BE2C (cell line): ENCODE measurements around the gene PRKG1.

Experiments used
- DNase-seq: peaks from one replicate; pipeline ENCODE4 v3.0.0-alpha.2; 2020
- H3K27me3 ChIP-seq: fragments of 250-450 bp; sonication (Bioruptor Pico); 2 replicates; pipeline ENCODE4 v1.5.1; 2020; ENCODE audit warnings: mild to moderate bottlenecking
- H3K36me3 ChIP-seq: fragments of 250-450 bp; sonication (Bioruptor Pico); 2 replicates; pipeline ENCODE4 v1.5.1; 2020; ENCODE audit warnings: mild to moderate bottlenecking
- H3K4me1 ChIP-seq: fragments of 250-450 bp; sonication (Bioruptor Pico); 2 replicates; pipeline ENCODE4 v1.5.1; 2020
- H3K4me3 ChIP-seq: 2 replicates; pipeline ENCODE4 v1.5.1; 2011; ENCODE audit warnings: low read depth, low read length
- H3K9me3 ChIP-seq: fragments of 250-450 bp; sonication (Bioruptor Pico); 2 replicates; pipeline ENCODE4 v1.5.1; 2020
- TF ChIP-seq, protein P1 (sequence below): IDR thresholded peaks from 2 replicates; pipeline ENCODE4 v1.5.1; 2012; ENCODE audit warnings: mild to moderate bottlenecking, low read depth, low read length

Gene PRKG1

DNA sequence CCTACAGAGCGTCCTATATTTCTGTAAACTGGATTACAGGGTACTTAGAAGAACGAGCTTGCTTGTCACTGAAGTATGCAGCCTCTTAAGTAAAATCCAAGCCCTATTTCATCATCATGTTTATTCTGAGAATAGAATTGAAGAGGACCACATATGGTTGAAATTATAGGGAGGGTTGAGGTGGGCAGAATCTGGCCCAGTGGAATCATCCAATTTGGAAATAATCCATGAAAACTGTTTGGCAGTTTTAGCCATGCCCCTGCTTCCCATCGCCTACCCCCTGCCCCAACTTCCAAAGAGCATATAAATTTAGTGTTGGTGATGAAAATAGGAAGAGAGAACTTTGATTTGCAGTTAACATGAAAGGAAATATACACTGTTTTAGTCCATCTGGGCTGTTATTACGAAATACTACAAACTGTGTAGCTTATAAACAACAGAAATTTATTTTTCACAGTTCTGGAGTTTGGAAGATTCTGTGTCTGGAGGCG is 150.4 kb downstream of the PRKG1 start:
- no peak for DNase-seq
- Histone ChIP-seq H3K36me3 (no peaks in the 10 kb centered on the region), H3K4me3 (no peak overlapping the region), H3K27me3 (no peaks in the 10 kb centered on the region), H3K9me3 (no peaks in the 10 kb centered on the region), H3K4me1 (no peaks in the 10 kb centered on the region)
- TF ChIP-seq, protein P1, sequence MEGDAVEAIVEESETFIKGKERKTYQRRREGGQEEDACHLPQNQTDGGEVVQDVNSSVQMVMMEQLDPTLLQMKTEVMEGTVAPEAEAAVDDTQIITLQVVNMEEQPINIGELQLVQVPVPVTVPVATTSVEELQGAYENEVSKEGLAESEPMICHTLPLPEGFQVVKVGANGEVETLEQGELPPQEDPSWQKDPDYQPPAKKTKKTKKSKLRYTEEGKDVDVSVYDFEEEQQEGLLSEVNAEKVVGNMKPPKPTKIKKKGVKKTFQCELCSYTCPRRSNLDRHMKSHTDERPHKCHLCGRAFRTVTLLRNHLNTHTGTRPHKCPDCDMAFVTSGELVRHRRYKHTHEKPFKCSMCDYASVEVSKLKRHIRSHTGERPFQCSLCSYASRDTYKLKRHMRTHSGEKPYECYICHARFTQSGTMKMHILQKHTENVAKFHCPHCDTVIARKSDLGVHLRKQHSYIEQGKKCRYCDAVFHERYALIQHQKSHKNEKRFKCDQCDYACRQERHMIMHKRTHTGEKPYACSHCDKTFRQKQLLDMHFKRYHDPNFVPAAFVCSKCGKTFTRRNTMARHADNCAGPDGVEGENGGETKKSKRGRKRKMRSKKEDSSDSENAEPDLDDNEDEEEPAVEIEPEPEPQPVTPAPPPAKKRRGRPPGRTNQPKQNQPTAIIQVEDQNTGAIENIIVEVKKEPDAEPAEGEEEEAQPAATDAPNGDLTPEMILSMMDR, result no peak

DNA sequence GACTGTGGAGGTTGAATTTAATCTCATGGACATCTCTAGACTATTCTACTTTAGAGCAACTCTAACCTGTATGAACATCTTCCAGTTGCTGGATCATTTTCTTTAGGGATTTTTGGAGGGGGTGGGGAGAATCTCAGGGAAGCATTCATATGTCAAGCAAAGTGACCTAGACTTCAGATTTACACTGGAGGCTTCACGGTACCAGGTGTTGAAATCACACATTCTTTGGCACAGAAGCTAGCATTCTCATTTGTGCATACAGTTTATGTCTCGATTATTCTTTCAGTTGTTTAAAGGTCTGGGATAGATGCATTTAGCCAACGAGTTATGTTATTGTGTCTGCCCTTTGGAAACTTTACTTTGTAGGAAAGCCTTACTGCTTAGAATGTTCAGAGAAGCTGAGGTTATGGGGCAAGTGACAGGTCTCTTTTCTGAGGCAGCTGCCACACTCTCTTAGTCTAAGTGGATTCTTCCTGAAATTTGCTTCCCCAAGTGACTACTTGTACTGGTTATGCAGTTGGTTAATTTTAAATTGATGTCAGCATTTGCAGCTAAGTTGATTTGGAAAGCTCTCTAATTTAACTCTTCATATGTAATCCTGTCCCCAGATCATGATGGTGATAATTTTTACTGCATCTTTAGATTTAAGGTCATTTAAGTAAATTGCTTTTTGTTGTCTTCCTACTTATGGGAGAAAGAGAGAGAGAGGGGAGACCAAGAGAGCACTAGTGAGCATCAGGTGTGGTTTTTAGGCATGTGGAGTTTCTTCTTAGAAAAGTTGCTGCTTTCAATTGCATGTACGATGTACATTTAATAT is 153.8 kb downstream of the PRKG1 start:
- no peak for DNase-seq
- no peaks in the 10 kb centered on the region for H3K36me3 ChIP-seq
- no peaks in the 10 kb centered on the region for H3K4me1 ChIP-seq
- no peaks in the 10 kb centered on the region for H3K27me3 ChIP-seq
- H3K9me3 ChIP-seq, result no peaks in the 10 kb centered on the region
- H3K4me3 ChIP-seq, result no peak overlapping the region
- TF ChIP-seq, protein P1, result no peak

DNA sequence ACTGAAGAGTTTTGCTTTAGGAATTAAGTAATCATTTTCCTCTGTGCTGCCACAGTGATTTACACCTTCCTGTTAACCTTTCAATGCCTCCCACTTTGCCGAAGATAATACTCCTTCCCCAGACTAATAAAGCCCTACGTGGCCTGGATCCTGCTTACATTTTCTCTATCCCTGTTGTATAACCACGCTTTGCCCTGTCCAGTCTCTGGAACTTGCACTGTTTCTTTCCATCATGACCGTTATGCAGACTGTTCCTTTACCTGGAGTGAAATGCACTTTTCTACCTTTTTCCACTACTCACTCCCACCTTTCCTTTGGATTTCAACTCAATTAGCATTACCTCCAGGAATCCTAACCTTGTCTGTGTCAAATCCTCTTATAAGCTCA is 154.4 kb downstream of the PRKG1 start:
- H3K36me3 ChIP-seq, result no peaks in the 10 kb centered on the region
- H3K4me1 ChIP-seq, result no peaks in the 10 kb centered on the region
- no peak for DNase-seq
- H3K4me3 ChIP-seq, result no peak overlapping the region
- H3K27me3 ChIP-seq, result no peaks in the 10 kb centered on the region
- TF ChIP-seq, protein P1, result no peak
- H3K9me3 ChIP-seq, result no peaks in the 10 kb centered on the region

DNA sequence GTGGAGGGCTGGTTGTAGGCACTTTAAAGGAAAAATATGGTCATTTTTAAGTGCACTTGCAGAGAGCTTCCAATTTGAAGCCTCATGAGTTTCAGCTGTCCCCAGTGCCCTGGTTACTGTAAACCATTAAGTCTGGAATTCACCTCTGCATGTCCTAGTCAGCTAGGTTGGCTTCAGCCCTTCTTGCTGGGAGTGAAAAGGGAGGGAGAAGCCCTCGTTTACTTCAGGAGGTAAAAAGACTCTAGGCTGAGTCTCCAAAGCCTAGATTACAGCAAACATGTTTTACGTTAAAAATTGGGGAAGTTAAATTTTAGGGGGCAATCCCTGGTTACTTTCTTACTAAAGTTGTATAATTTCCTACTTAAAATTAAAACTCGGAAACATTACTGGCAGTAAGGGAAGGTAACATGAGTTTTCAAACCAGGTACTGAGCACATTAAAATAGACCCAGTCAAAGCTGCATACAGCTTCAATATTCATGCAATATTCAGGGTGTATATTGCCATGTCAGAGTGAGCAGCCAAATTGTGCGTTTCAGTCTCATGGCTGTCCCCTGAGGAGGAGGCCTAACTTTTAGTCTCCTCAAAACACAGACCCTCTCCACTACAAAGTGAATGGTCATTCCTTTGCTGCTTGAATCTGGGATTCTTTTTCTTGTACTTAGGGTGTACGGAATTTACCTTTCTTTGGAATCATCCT is 156.7 kb downstream of the PRKG1 start:
- Histone ChIP-seq H3K36me3 (no peaks in the 10 kb centered on the region), H3K4me1 (no peaks in the 10 kb centered on the region), H3K27me3 (no peaks in the 10 kb centered on the region), H3K4me3 (no peak overlapping the region), H3K9me3 (no peaks in the 10 kb centered on the region)
- TF ChIP-seq, protein P1, result no peak
- no peak for DNase-seq

DNA sequence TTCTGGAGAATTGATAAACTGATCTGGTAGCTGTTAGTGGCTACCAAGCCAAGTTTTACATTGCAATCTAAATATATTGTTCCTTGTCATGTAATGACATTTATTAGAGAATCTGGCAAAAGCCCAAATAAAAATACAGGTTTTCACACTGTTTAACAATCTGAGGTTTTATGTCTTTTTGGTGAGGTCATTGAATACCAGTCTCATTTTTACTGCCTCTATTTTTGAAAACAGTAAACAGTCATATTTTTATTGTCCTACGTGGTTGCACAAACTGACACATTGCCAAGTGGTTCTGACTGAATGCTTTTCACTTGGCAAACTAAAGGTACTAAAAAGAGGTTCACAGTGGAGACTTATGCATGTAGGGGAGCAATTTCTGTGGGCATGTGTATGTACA is 157.5 kb downstream of the PRKG1 start:
- H3K27me3 ChIP-seq, result no peaks in the 10 kb centered on the region
- TF ChIP-seq, protein P1, result no peak
- no peak for DNase-seq

More for the DNA sequence above, 157.5 kb downstream of the PRKG1 start:
- no peaks in the 10 kb centered on the region for H3K4me1 ChIP-seq
- no peak overlapping the region for H3K4me3 ChIP-seq
- H3K36me3 ChIP-seq, result no peaks in the 10 kb centered on the region
- no peaks in the 10 kb centered on the region for H3K9me3 ChIP-seq
